NCI-H748 (cell line): Measurements from ENCODE around the gene ABCG8.

ENCODE experiments used
- DNase-seq: peaks from one replicate; lab custom pipeline; 2025; ENCODE audit not compliant: unreplicated experiment; lab: John Stamatoyannopoulos, UW

ABCG8 gene

GRCh38 chr2:43825841-43826240, 12.9 kb upstream of the ABCG8 start:
- no peak for DNase-seq

GRCh38 chr2:43826305-43827250, 12.2 kb upstream of the ABCG8 start:
- no peak for DNase-seq

GRCh38 chr2:43831543-43832294, 7.1 kb upstream of the ABCG8 start:
- peak; percentile 27 for DNase-seq

- no peak for DNase-seq
Observed at GRCh38 chr2:43832457-43832856, 6.3 kb upstream of the ABCG8 start.

- no peak for DNase-seq
Observed at GRCh38 chr2:43837033-43837432, 1.7 kb upstream of the ABCG8 start.

GRCh38 chr2:43837831-43838559, 776 bp upstream of the ABCG8 start:
- no peak for DNase-seq

GRCh38 chr2:43839776-43840564, 1.2 kb downstream of the ABCG8 start:
- no peak for DNase-seq

GRCh38 chr2:43840965-43841364, 2.2 kb downstream of the ABCG8 start:
- no peak for DNase-seq

GRCh38 chr2:43841949-43842865, 3.4 kb downstream of the ABCG8 start:
- DNase-seq: no peak

GRCh38 chr2:43842866-43843226, 4.1 kb downstream of the ABCG8 start:
- no peak for DNase-seq

- no peak for DNase-seq
Observed at GRCh38 chr2:43845181-43845580, 6.4 kb downstream of the ABCG8 start.

- DNase-seq: no peak
Observed at GRCh38 chr2:43846140-43846793, 7.5 kb downstream of the ABCG8 start.

- no peak for DNase-seq
Observed at GRCh38 chr2:43848214-43848613, 9.4 kb downstream of the ABCG8 start.

GRCh38 chr2:43851011-43851980, 12.5 kb downstream of the ABCG8 start:
- no peak for DNase-seq

GRCh38 chr2:43852196-43852730, 13.5 kb downstream of the ABCG8 start:
- no peak for DNase-seq

- no peak for DNase-seq
Observed at GRCh38 chr2:43853141-43854081, 14.6 kb downstream of the ABCG8 start.

- DNase-seq: no peak
Observed at GRCh38 chr2:43854671-43855070, 15.9 kb downstream of the ABCG8 start.
